CD4-positive, CD25-positive, alpha-beta regulatory T cell (primary cell): ENCODE results near the gene TEAD2. TPM values are rescaled to one million over a fixed set of nuclear protein-coding genes. Genes with fewer than 3 reads are reported as not detected.
"Not testable (repeated sequence)": the region's sequence is repeated elsewhere in the genome, so short reads cannot be mapped to it uniquely, and the experiment has no call there.

Source experiments
- ATAC-seq, 2 donors: fragments of 150-1000 bp; cut with Tn5 transposase; one replicate each; pipeline ENCODE4 v1.10.0; 2021; ENCODE audit warnings: low read depth in 2 of 2, moderate number of reproducible peaks in 2 of 2, moderate library complexity in 1 of 2
- DNase-seq, 3 donors: peaks; one replicate each; pipeline versions ENCODE4 v3.0.0 to v3.0.0-alpha.2; 2012 to 2022; ENCODE audit warnings: mixed read lengths in 1 of 3
- H3K27ac ChIP-seq: one replicate; pipeline ENCODE4 v1.7.0; 2013; ENCODE audit warnings: mild to moderate bottlenecking, low read length; ENCODE audit not compliant: insufficient read depth, poor library complexity, severe bottlenecking
- H3K27me3 ChIP-seq: one replicate; pipeline ENCODE4 v1.7.0; 2013; ENCODE audit warnings: low read length; ENCODE audit not compliant: control insufficient read depth, insufficient read depth
- H3K36me3 ChIP-seq: one replicate; pipeline ENCODE4 v1.7.0; 2013; ENCODE audit warnings: mild to moderate bottlenecking, low read length, moderate library complexity; ENCODE audit not compliant: control insufficient read depth, insufficient read depth
- H3K4me1 ChIP-seq: 2 replicates; pipeline ENCODE4 v1.7.0; 2013; ENCODE audit warnings: mild to moderate bottlenecking, low read length; ENCODE audit not compliant: insufficient read depth, control insufficient read depth, poor library complexity, severe bottlenecking
- H3K4me3 ChIP-seq: one replicate; pipeline ENCODE4 v1.7.0; 2013; ENCODE audit warnings: low read depth, mild to moderate bottlenecking, low read length, moderate library complexity
- H3K9me3 ChIP-seq, 2 experiments: 1 replicate in 1 of 2; 2 replicates in 1 of 2; pipeline ENCODE4 v1.7.0; 2013; ENCODE audit warnings: low read length in 2 of 2, mild to moderate bottlenecking in 1 of 2, moderate library complexity in 1 of 2; ENCODE audit not compliant: control insufficient read depth in 2 of 2
- H3K27ac Mint-ChIP-seq, 3 donors: one replicate each; pipeline ENCODE4 v1.8.0; 2020 to 2022; ENCODE audit warnings: mild to moderate bottlenecking in 3 of 3, mixed read lengths in 3 of 3, moderate library complexity in 2 of 3
- H3K27me3 Mint-ChIP-seq: one replicate; pipeline ENCODE4 v1.8.0; 2022; ENCODE audit warnings: mild to moderate bottlenecking, mixed read lengths
- H3K36me3 Mint-ChIP-seq: one replicate; pipeline ENCODE4 v1.8.0; 2020; ENCODE audit warnings: mixed read lengths
- H3K4me1 Mint-ChIP-seq, 4 donors: one replicate each; pipeline ENCODE4 v1.8.0; 2020 to 2022; ENCODE audit warnings: mixed read lengths in 4 of 4, mild to moderate bottlenecking in 1 of 4
- H3K4me3 Mint-ChIP-seq, 4 donors: one replicate each; pipeline ENCODE4 v1.8.0; 2020 to 2022; ENCODE audit warnings: mild to moderate bottlenecking in 4 of 4, mixed read lengths in 4 of 4, moderate library complexity in 3 of 4
- H3K9me3 Mint-ChIP-seq, 7 donors: one replicate each; pipeline ENCODE4 v1.8.0; 2020 to 2022; ENCODE audit warnings: mixed read lengths in 7 of 7, mild to moderate bottlenecking in 3 of 7, moderate library complexity in 2 of 7
- polyA plus RNA-seq, 4 donors: library from polyadenylated mRNA; unstranded; fragments of 300-500 nt; fragmentation: Illumina TruSeq; gene quantifications; one replicate each; pipeline ENCODE4 v1.2.3, GENCODE V29; 2021
- total RNA-seq: library from RNA; stranded (reverse); gene quantifications from one replicate; pipeline ENCODE4 v1.2.3, GENCODE V29; 2022

Gene TEAD2
- total and polyA plus RNA-seq, 5 donors from 2014 or later = not detected

- Mint-ChIP-seq H3K4me3 (peak overlapping the region; percentile 92 to 100 (median 96)), H3K27ac (peak overlapping the region; percentile 42 to 99 (median 97)), H3K36me3 (peaks cover 35% of the 10 kb centered on the region), H3K4me1 (peaks cover 23 to 87% (median 60%) of the 10 kb centered on the region in 4 donors)
- H3K9me3 Mint-ChIP-seq, H3K4me3 ChIP-seq, H3K9me3 ChIP-seq, DNase-seq, H3K27me3 Mint-ChIP-seq, H3K36me3 ChIP-seq, H3K27me3 ChIP-seq, ATAC-seq: not testable (repeated sequence)
- peak overlapping the region; percentile 85 for H3K27ac ChIP-seq
- peaks cover 61% of the 10 kb centered on the region for H3K4me1 ChIP-seq
Observed at GRCh38 chr19:49332691-49333417, 29.4 kb downstream of the TEAD2 start.

- ATAC-seq = peak; percentile 68 to 71
- DNase-seq = peak; percentile 48 to 85 (median 71)
- Histone ChIP-seq H3K9me3 (no peaks in the 10 kb centered on the region), H3K4me3 (peak overlapping the region; percentile 32), H3K4me1 (peaks cover 49% of the 10 kb centered on the region), H3K36me3 (no peaks in the 10 kb centered on the region), H3K27ac (peak overlapping the region; percentile 37), H3K27me3 (no peaks in the 10 kb centered on the region)
- H3K9me3 Mint-ChIP-seq = peaks cover 0 to 1% (median 0%) of the 10 kb centered on the region in 7 donors
- H3K4me3 Mint-ChIP-seq = peak overlapping the region; percentile 39 to 91 (median 65)
- H3K36me3 Mint-ChIP-seq = peaks cover 36% of the 10 kb centered on the region
- no peaks in the 10 kb centered on the region for H3K27me3 Mint-ChIP-seq
- H3K4me1 Mint-ChIP-seq = peaks cover 27 to 81% (median 58%) of the 10 kb centered on the region in 4 donors
- peak overlapping the region; percentile 77 to 99 (median 87) for H3K27ac Mint-ChIP-seq
Observed at GRCh38 chr19:49331616-49332055, 30.6 kb downstream of the TEAD2 start.

DNA sequence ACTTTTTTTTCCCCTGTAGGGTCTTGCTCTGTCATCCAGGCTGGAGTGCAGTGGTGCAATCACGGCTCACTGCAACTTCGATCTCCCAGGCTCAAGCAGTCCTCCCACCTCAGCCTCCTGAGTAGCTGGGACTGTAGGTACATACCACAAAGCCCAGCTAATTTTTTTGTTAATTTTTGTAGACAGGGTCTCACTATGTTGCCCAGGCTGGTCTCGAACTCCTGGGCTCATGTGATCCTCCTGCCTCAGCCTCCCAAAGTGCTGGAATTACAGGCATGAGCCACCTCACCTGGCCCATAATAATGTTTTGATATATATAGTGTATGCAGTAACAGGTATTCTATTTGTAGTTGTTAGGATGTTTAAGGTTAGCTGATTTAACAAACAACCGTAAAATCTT lies 31.0 kb downstream of the TEAD2 start:
- H3K27me3 Mint-ChIP-seq, H3K36me3 ChIP-seq, H3K27me3 ChIP-seq, H3K9me3 ChIP-seq, H3K4me3 ChIP-seq, ATAC-seq, DNase-seq, H3K9me3 Mint-ChIP-seq: not testable (repeated sequence)
- Histone ChIP-seq H3K27ac (peak overlapping the region; percentile 37), H3K4me1 (peaks cover 44% of the 10 kb centered on the region)
- H3K4me3 Mint-ChIP-seq = peak overlapping the region; percentile 39 to 91 (median 65)
- peaks cover 33% of the 10 kb centered on the region for H3K36me3 Mint-ChIP-seq
- peak overlapping the region in 2 of 3 donors; percentile 77 to 99 for H3K27ac Mint-ChIP-seq
- H3K4me1 Mint-ChIP-seq = peaks cover 28 to 77% (median 55%) of the 10 kb centered on the region in 4 donors

GRCh38 chr19:49328741-49329140 lies 33.5 kb downstream of the TEAD2 start:
- Mint-ChIP-seq H3K36me3 (peaks cover 26% of the 10 kb centered on the region), H3K9me3 (no peaks in the 10 kb centered on the region), H3K27me3 (no peaks in the 10 kb centered on the region), H3K27ac (peak overlapping the region in 1 of 3 donors; percentile 68), H3K4me3 (peak overlapping the region in 1 of 4 donors; percentile 10), H3K4me1 (peaks cover 21 to 56% (median 41%) of the 10 kb centered on the region in 4 donors)
- H3K4me1 ChIP-seq = peaks cover 20% of the 10 kb centered on the region
- no peak overlapping the region for H3K4me3 ChIP-seq
- no peaks in the 10 kb centered on the region for H3K9me3 ChIP-seq
- H3K36me3 ChIP-seq = no peaks in the 10 kb centered on the region
- no peaks in the 10 kb centered on the region for H3K27me3 ChIP-seq
- no peak overlapping the region for H3K27ac ChIP-seq
- ATAC-seq (no peak), DNase-seq (no peak)

- H3K4me3 ChIP-seq = no peak overlapping the region
- H3K9me3 ChIP-seq = no peaks in the 10 kb centered on the region
- Mint-ChIP-seq H3K36me3 (peaks cover 26% of the 10 kb centered on the region), H3K27ac (peak overlapping the region; percentile 34 to 68 (median 44)), H3K4me1 (peaks cover 19 to 49% (median 37%) of the 10 kb centered on the region in 4 donors), H3K9me3 (no peaks in the 10 kb centered on the region), H3K4me3 (peak overlapping the region in 2 of 4 donors; percentile 10 to 49), H3K27me3 (no peaks in the 10 kb centered on the region)
- DNase-seq (peak in 2 of 3 donors; percentile 49 to 71), ATAC-seq (no peak)
- peaks cover 13% of the 10 kb centered on the region for H3K4me1 ChIP-seq
- H3K36me3 ChIP-seq = no peaks in the 10 kb centered on the region
- no peaks in the 10 kb centered on the region for H3K27me3 ChIP-seq
- no peak overlapping the region for H3K27ac ChIP-seq
Observed at GRCh38 chr19:49327878-49328544, 34.2 kb downstream of the TEAD2 start.

GRCh38 chr19:49326165-49326704 lies 36.0 kb downstream of the TEAD2 start:
- Mint-ChIP-seq H3K9me3 (no peaks in the 10 kb centered on the region), H3K4me3 (no peak overlapping the region), H3K4me1 (peaks cover 11 to 31% (median 24%) of the 10 kb centered on the region in 4 donors), H3K27ac (no peak overlapping the region), H3K27me3 (no peaks in the 10 kb centered on the region), H3K36me3 (peaks cover 23% of the 10 kb centered on the region)
- Histone ChIP-seq H3K4me1 (peaks cover 3% of the 10 kb centered on the region), H3K4me3 (no peak overlapping the region), H3K27me3 (no peaks in the 10 kb centered on the region), H3K36me3 (peaks cover 3% of the 10 kb centered on the region), H3K27ac (no peak overlapping the region), H3K9me3 (no peaks in the 10 kb centered on the region)
- ATAC-seq = no peak
- DNase-seq = no peak

DNA sequence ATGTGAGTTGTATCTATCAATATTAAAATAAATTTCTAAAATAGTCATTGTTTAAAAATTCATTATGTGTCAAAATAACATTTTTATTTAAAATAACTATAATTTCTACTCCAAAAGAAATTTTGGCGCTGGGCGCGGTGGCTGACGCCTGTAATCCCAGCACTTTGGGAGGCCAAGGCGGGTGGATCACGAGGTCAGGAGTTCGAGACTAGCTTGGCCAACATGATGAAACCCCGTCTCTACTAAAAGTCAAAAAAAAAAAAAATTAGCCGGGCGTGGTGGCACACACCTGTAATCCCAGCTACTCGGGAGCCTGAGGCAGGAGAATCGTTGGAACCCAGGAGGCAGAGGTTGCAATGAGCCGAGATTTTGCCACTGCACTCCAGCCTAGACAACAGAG lies 36.5 kb downstream of the TEAD2 start:
- not testable (repeated sequence) for H3K4me3 ChIP-seq, H3K27me3 Mint-ChIP-seq, H3K4me3 Mint-ChIP-seq, DNase-seq, H3K36me3 ChIP-seq, H3K9me3 Mint-ChIP-seq, H3K9me3 ChIP-seq, H3K27ac Mint-ChIP-seq, H3K27me3 ChIP-seq, H3K4me1 ChIP-seq, ATAC-seq, H3K27ac ChIP-seq
- Mint-ChIP-seq H3K4me1 (peaks cover 11 to 27% (median 23%) of the 10 kb centered on the region in 4 donors), H3K36me3 (peaks cover 23% of the 10 kb centered on the region)
